Suprapubic skin (tissue), 4 donors: ENCODE measurements around the gene ATAD3C. TPM values are rescaled to one million over a fixed set of nuclear protein-coding genes. Genes with fewer than 3 reads are reported as not detected.
"Not testable (repeated sequence)": the region's sequence is repeated elsewhere in the genome, so short reads cannot be mapped to it uniquely, and the experiment has no call there.

ENCODE experiments used
- DNase-seq, 2 donors: peaks; one replicate each; pipeline ENCODE4 v3.0.0-alpha.2; 2019; ENCODE audit warnings: low spot score in 2 of 2
- H3K27ac ChIP-seq: fragments of 200-600 bp; sonication (generic); one replicate; pipeline ENCODE4 v1.5.1; 2019
- H3K27me3 ChIP-seq: fragments of 200-600 bp; sonication (generic); one replicate; pipeline ENCODE4 v1.5.1; 2019
- H3K36me3 ChIP-seq: fragments of 200-600 bp; sonication (generic); one replicate; pipeline ENCODE4 v1.5.1; 2019
- H3K4me1 ChIP-seq: fragments of 200-600 bp; sonication (generic); one replicate; pipeline ENCODE4 v1.5.1; 2019
- H3K4me3 ChIP-seq: fragments of 200-600 bp; sonication (generic); one replicate; pipeline ENCODE4 v1.5.1; 2019; ENCODE audit warnings: mild to moderate bottlenecking
- H3K9me3 ChIP-seq: fragments of 200-600 bp; sonication (generic); one replicate; pipeline ENCODE4 v1.5.1; 2019
- CTCF ChIP-seq, 2 donors: fragments of 200-600 bp in 1 of 2; fragments of 450-650 bp in 1 of 2; sonication (generic) in 1 of 2; IDR thresholded peaks; one replicate each; pipeline ENCODE4 v1.5.1; 2016 to 2019; ENCODE audit warnings: antibody characterized with exemption in 2 of 2, mild to moderate bottlenecking in 1 of 2, moderate library complexity in 1 of 2
- EP300 ChIP-seq: sonication (generic); formaldehyde crosslinking; IDR thresholded peaks from one replicate; pipeline ENCODE4 v1.6.1; 2017; ENCODE audit warnings: antibody characterized with exemption
- POLR2A ChIP-seq, 2 donors: fragments of 450-650 bp; IDR thresholded peaks; one replicate each; pipeline ENCODE4 v1.6.1; 2017; ENCODE audit warnings: antibody characterized with exemption in 2 of 2, mild to moderate bottlenecking in 2 of 2, moderate library complexity in 2 of 2
- POLR2AphosphoS5 ChIP-seq, 3 donors: sonication (generic); formaldehyde crosslinking; IDR thresholded peaks; one replicate each; pipeline ENCODE4 v1.6.1; 2017; ENCODE audit warnings: antibody characterized with exemption in 3 of 3
- WGBS: methylation state at CpG from one replicate; pipeline ENCODE4 v1.1.5; 2018; 5-methylcytosine and 5-hydroxymethylcytosine counted together
- total RNA-seq, 4 donors: library from RNA; depleted of rRNA; stranded (reverse); fragments of >200 nt; gene quantifications; one replicate each; pipeline ENCODE4 v1.1.0, GENCODE V29; 2016

ATAD3C gene
- total RNA-seq, 4 donors from 2014 or later = 0.32 to 4.2 (median 1.2) TPM

DNA sequence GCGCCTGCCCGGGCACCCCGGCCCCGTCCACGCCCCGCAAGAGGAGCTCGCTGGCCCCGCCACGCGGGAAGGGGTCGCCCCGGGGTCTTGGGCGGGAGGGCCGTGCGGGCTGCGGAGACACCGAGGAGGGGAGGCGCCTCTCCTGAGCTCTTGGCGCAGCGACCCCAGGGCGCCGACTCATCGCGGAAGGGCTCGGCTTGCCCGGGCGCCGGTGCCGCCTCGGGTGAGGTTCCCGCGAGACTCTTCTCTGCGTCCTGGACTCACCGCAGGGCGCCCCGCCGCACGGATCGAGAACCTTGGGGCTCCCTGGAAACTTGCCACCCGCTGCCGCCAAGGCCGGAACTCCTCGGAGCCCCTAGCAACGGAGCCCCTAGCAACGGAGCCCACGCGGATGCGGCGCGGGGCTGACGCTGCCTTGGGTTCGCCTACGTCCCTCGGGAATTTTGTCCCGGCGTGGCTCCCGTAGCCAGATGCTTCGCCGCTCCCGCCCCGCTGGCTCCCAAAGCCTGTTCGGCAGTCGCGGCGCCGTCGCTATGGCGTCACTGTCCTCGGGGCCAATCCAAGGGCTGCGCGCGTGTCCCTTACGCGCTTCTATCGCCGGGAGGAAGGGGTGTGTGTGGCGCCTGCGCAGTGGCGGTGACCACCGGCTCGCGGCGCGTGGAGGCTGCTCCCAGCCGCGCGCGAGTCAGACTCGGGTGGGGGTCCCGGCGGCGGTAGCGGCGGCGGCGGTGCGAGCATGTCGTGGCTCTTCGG lies 62.2 kb downstream of the ATAD3C start, which contains the start of gene ATAD3A:
Gene ATAD3A, plus strand, starts transcription at position 630 of the 753 bp plus-strand sequence. Its CDS starts 107 bp downstream, at position 737.
- Histone ChIP-seq H3K27ac (peak within 1 kb of the TSS; percentile 88), H3K9me3 (no peaks in the 10 kb centered on the region), H3K36me3 (peaks cover 5% of the 10 kb centered on the region), H3K4me3 (peak within 1 kb of the TSS; percentile 87), H3K27me3 (no peaks in the 10 kb centered on the region), H3K4me1 (peaks cover 16% of the 10 kb centered on the region)
- DNase-seq = peak; percentile 99
- 0% methylated on average over 2 of the region's 99 CpGs for WGBS
- TF ChIP-seq EP300 (no peak), POLR2A (IDR thresholded peaks at IDR 0.05) (peak in 1 of 2 donors; percentile 19), POLR2AphosphoS5 (IDR thresholded peaks at IDR 0.05) (peak; percentile 1 to 98 (median 96))

DNA sequence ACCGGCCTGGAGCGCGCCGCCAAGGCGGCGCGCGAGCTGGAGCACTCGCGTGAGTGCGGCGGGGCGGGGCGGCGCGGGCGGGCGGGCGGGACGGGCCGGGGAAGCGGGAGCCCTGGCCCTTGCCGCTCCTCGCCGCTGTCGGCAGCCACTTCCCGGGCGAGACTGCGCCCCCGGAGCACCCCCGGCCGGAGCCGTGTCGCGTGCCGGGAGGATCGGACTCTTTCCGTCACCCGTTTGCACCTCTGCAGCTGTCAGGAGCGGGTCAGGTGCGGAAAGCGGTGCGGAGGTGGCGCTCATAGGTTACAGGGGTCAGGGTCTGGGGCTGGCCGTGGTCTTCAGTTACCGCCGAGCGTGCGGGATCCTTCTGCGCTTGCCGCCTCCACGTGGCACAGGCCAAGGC lies 62.9 kb downstream of the ATAD3C start:
- Histone ChIP-seq H3K4me3 (peak overlapping the region; percentile 87), H3K27ac (peak overlapping the region; percentile 88), H3K4me1 (peaks cover 16% of the 10 kb centered on the region)
- H3K36me3 ChIP-seq, DNase-seq, H3K9me3 ChIP-seq, H3K27me3 ChIP-seq: not testable (repeated sequence)
- WGBS = no CpG with 5 or more reads among the region's 52 CpGs

GRCh38 chr1:1513675-1514074 lies 64.2 kb downstream of the ATAD3C start:
- not testable (repeated sequence) for H3K27me3 ChIP-seq, H3K27ac ChIP-seq, DNase-seq, H3K9me3 ChIP-seq
- H3K4me1 ChIP-seq = peaks cover 16% of the 10 kb centered on the region
- H3K36me3 ChIP-seq = peaks cover 19% of the 10 kb centered on the region
- WGBS = 69% methylated on average over 11 of the region's 18 CpGs
- H3K4me3 ChIP-seq = peak overlapping the region; percentile 3

GRCh38 chr1:1514376-1514775 lies 64.9 kb downstream of the ATAD3C start:
- WGBS = 83% methylated on average over 9 of the region's 16 CpGs
- peaks cover 16% of the 10 kb centered on the region for H3K4me1 ChIP-seq
- not testable (repeated sequence) for H3K9me3 ChIP-seq

GRCh38 chr1:1516923-1517322 lies 67.4 kb downstream of the ATAD3C start:
- not testable (repeated sequence) for H3K27me3 ChIP-seq, H3K9me3 ChIP-seq, H3K4me1 ChIP-seq, DNase-seq, H3K4me3 ChIP-seq, H3K27ac ChIP-seq
- peaks cover 40% of the 10 kb centered on the region for H3K36me3 ChIP-seq
- WGBS = 88% methylated on average over 8 of the region's 14 CpGs

More at GRCh38 chr1:1514376-1514775, 64.9 kb downstream of the ATAD3C start:
- H3K4me3 ChIP-seq, H3K27me3 ChIP-seq, DNase-seq, H3K27ac ChIP-seq: not testable (repeated sequence)
- peaks cover 22% of the 10 kb centered on the region for H3K36me3 ChIP-seq

DNA sequence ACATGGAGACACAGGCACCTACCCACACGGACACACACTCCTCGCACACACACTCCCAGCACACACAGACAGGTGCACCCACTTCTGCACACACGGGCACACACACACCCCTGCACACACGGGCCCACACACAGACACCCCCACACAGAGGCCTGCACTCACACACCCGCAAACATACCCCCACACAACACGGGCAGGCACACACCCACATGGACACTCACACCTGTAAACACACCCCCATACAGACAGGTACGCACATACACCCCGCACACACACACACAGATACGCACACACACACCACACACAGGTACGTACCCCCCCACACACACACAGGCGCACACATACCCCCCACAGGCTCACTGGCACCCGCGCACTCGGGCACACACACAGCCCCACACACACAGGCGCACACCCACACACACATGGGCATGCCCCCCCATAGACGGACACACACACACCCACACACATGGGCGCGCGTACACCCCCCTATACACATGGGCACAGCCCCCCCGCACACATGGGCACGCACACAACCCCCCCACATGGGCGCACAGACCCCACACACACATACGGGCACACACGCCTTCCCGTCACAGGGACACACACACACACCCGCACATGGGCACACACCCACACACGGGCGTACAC lies 68.6 kb downstream of the ATAD3C start:
- Histone ChIP-seq H3K27ac (no peak overlapping the region), H3K36me3 (peaks cover 48% of the 10 kb centered on the region), H3K27me3 (no peaks in the 10 kb centered on the region), H3K4me1 (peaks cover 5% of the 10 kb centered on the region), H3K9me3 (no peaks in the 10 kb centered on the region), H3K4me3 (no peak overlapping the region)
- WGBS = 94% methylated on average over 24 of the region's 28 CpGs
- no peak for DNase-seq
- TF ChIP-seq POLR2A (IDR thresholded peaks at IDR 0.05) = no peak
- TF ChIP-seq POLR2AphosphoS5 (IDR thresholded peaks at IDR 0.05) = no peak
- TF ChIP-seq CTCF (IDR thresholded peaks at IDR 0.05) = no peak
- no peak for TF ChIP-seq EP300

- not testable (repeated sequence) for H3K27ac ChIP-seq, H3K9me3 ChIP-seq, H3K4me3 ChIP-seq, DNase-seq, H3K27me3 ChIP-seq, H3K4me1 ChIP-seq
- H3K36me3 ChIP-seq = peaks cover 53% of the 10 kb centered on the region
- WGBS = 92% methylated on average over 14 of the region's 19 CpGs
Measured at GRCh38 chr1:1518621-1519007, 69.1 kb downstream of the ATAD3C start.

Other genes starting within 250 kb of the ATAD3C start
- 10 to 100 TPM; 24.4 to 62.1 (median 33.5) TPM for gene TNFRSF18, start 243.1 kb upstream of the ATAD3C start, total RNA-seq
- gene TNFRSF4, start 235.5 kb upstream of the ATAD3C start, total RNA-seq = 1 to 10 TPM in 1 of 4 donors, under 1 TPM in 2, not detected in 1; 0.42 to 1.4 (median 0.72) TPM
- 10 to 100 TPM; 57.5 to 87.6 (median 73.1) TPM for gene SDF4, start 217.7 kb upstream of the ATAD3C start, total RNA-seq
- gene B3GALT6, start 217.5 kb upstream of the ATAD3C start, total RNA-seq = 10 to 100 TPM in 3 of 4 donors, 1 to 10 TPM in 1; 9.3 to 24.4 (median 16.4) TPM
- gene C1QTNF12, start 203.0 kb upstream of the ATAD3C start, total RNA-seq = 10 to 100 TPM in 1 of 4 donors, 1 to 10 TPM in 3; 4.3 to 23.5 (median 7.1) TPM
- gene UBE2J2, start 175.8 kb upstream of the ATAD3C start, total RNA-seq = 10 to 100 TPM; 30.2 to 70.0 (median 60.0) TPM
- 1 to 10 TPM; 1.5 to 4.7 (median 2.6) TPM for gene SCNN1D, start 169.3 kb upstream of the ATAD3C start, total RNA-seq
- gene ACAP3, start 141.8 kb upstream of the ATAD3C start, total RNA-seq = 100 to 1,000 TPM; 112 to 309 (median 148) TPM
- 10 to 100 TPM; 16.9 to 56.4 (median 36.4) TPM for gene PUSL1, start 141.1 kb upstream of the ATAD3C start, total RNA-seq
- 100 to 1,000 TPM; 105 to 242 (median 151) TPM for gene INTS11, start 125.0 kb upstream of the ATAD3C start, total RNA-seq
- 10 to 100 TPM; 32.5 to 60.4 (median 54.3) TPM for gene CPTP, start 124.9 kb upstream of the ATAD3C start, total RNA-seq
- gene TAS1R3, start 118.4 kb upstream of the ATAD3C start, total RNA-seq = 1 to 10 TPM in 1 of 4 donors, under 1 TPM in 3; 0.56 to 1.8 (median 0.82) TPM
- gene DVL1, start 100.3 kb upstream of the ATAD3C start, total RNA-seq = 100 to 1,000 TPM in 3 of 4 donors, 10 to 100 TPM in 1; 99.4 to 151 (median 106) TPM
- gene MXRA8, start 91.1 kb upstream of the ATAD3C start, total RNA-seq = 10 to 100 TPM; 18.6 to 43.5 (median 21.9) TPM
- 100 to 1,000 TPM in 1 of 4 donors, 10 to 100 TPM in 3; 55.8 to 106 (median 86.1) TPM for gene AURKAIP1, start 74.5 kb upstream of the ATAD3C start, total RNA-seq
- 100 to 1,000 TPM; 136 to 599 (median 160) TPM for gene CCNL2, start 50.4 kb upstream of the ATAD3C start, total RNA-seq
- 100 to 1,000 TPM in 3 of 4 donors, 10 to 100 TPM in 1; 93.6 to 119 (median 109) TPM for gene MRPL20, start 42.4 kb upstream of the ATAD3C start, total RNA-seq
- 10 to 100 TPM in 1 of 4 donors, 1 to 10 TPM in 3; 2.8 to 10.3 (median 5.9) TPM for gene ANKRD65, start 28.4 kb upstream of the ATAD3C start, total RNA-seq
- 10 to 100 TPM; 14.5 to 27.6 (median 19.8) TPM for gene VWA1, start 14.0 kb upstream of the ATAD3C start, total RNA-seq
- gene ATAD3B, start 22.1 kb downstream of the ATAD3C start, total RNA-seq = 10 to 100 TPM; 18.5 to 71.9 (median 23.7) TPM
- 10 to 100 TPM; 15.0 to 23.2 (median 19.7) TPM for gene ATAD3A, start 62.5 kb downstream of the ATAD3C start, total RNA-seq
- 1 to 10 TPM in 3 of 4 donors, not detected in 1; 1.0 to 1.7 (median 1.1) TPM for gene TMEM240, start 90.9 kb downstream of the ATAD3C start, total RNA-seq
- gene SSU72, start 125.2 kb downstream of the ATAD3C start, total RNA-seq = 100 to 1,000 TPM; 102 to 115 (median 109) TPM
- 10 to 100 TPM in 3 of 4 donors, 1 to 10 TPM in 1; 9.0 to 26.2 (median 24.5) TPM for gene FNDC10, start 150.4 kb downstream of the ATAD3C start, total RNA-seq
- gene MIB2, start 165.8 kb downstream of the ATAD3C start, total RNA-seq = 100 to 1,000 TPM; 131 to 212 (median 154) TPM
- gene MMP23B, start 182.5 kb downstream of the ATAD3C start, total RNA-seq = 1 to 10 TPM; 1.7 to 3.1 (median 2.9) TPM
- 10 to 100 TPM; 18.1 to 28.6 (median 23.3) TPM for gene CDK11B, start 209.3 kb downstream of the ATAD3C start, total RNA-seq
- gene SLC35E2B, start 243.1 kb downstream of the ATAD3C start, total RNA-seq = 10 to 100 TPM; 34.0 to 59.9 (median 48.8) TPM